ENCODE results near the gene SDK2.
A peak's percentile ranks its signal among the peaks of the same experiment; 100 is the strongest.

SDK2 gene

GRCh38 chr17:73391331-73392265 lies 252.6 kb downstream of the SDK2 start:
- no peak for DNase-seq (ENCODE audit: low read depth)

- no peak for DNase-seq (ENCODE audit: low read depth)
Measured at GRCh38 chr17:73390851-73391250, 253.4 kb downstream of the SDK2 start.

GRCh38 chr17:73390221-73390620 lies 254.0 kb downstream of the SDK2 start:
- no peak for DNase-seq (ENCODE audit: low read depth)

GRCh38 chr17:73389411-73389810 lies 254.8 kb downstream of the SDK2 start:
- DNase-seq (ENCODE audit: low read depth) = no peak

- DNase-seq (ENCODE audit: low read depth) = no peak
Measured at GRCh38 chr17:73388578-73388905, 255.7 kb downstream of the SDK2 start.

GRCh38 chr17:73387746-73388577 lies 256.3 kb downstream of the SDK2 start:
- DNase-seq (ENCODE audit: low read depth) = no peak

GRCh38 chr17:73386561-73386960 lies 257.7 kb downstream of the SDK2 start:
- no peak for DNase-seq (ENCODE audit: low read depth)

GRCh38 chr17:73384926-73385325 lies 259.3 kb downstream of the SDK2 start:
- DNase-seq (ENCODE audit: low read depth) = no peak

GRCh38 chr17:73380439-73381106 lies 263.7 kb downstream of the SDK2 start:
- no peak for DNase-seq (ENCODE audit: low read depth)

- DNase-seq (ENCODE audit: low read depth) = no peak
Measured at GRCh38 chr17:73379826-73380225, 264.4 kb downstream of the SDK2 start.

GRCh38 chr17:73378974-73379470 lies 265.2 kb downstream of the SDK2 start:
- no peak for DNase-seq (ENCODE audit: low read depth)

GRCh38 chr17:73376636-73377035 lies 267.6 kb downstream of the SDK2 start:
- DNase-seq (ENCODE audit: low read depth) = no peak

- no peak for DNase-seq (ENCODE audit: low read depth)
Measured at GRCh38 chr17:73376152-73376551, 268.1 kb downstream of the SDK2 start.

- DNase-seq (ENCODE audit: low read depth) = no peak
Measured at GRCh38 chr17:73371836-73372235, 272.4 kb downstream of the SDK2 start.

GRCh38 chr17:73371285-73371684 lies 273.0 kb downstream of the SDK2 start:
- DNase-seq (ENCODE audit: low read depth) = peak; percentile 4

- DNase-seq (ENCODE audit: low read depth) = peak; percentile 15
Measured at GRCh38 chr17:73369817-73370490, 274.3 kb downstream of the SDK2 start.

GRCh38 chr17:73369111-73369521 lies 275.1 kb downstream of the SDK2 start:
- no peak for DNase-seq (ENCODE audit: low read depth)

GRCh38 chr17:73368085-73368631 lies 276.1 kb downstream of the SDK2 start:
- DNase-seq (ENCODE audit: low read depth) = no peak

- no peak for DNase-seq (ENCODE audit: low read depth)
Measured at GRCh38 chr17:73365906-73366623, 278.2 kb downstream of the SDK2 start.

GRCh38 chr17:73365301-73365874 lies 278.9 kb downstream of the SDK2 start:
- DNase-seq (ENCODE audit: low read depth) = no peak
